ENCODE measurements around the gene ZCRB1. TPM values are rescaled to one million over a fixed set of nuclear protein-coding genes. Genes with fewer than 3 reads are reported as not detected.

The ZCRB1 gene
- total RNA-seq, 1 experiment from 2014 or later: 62.2 TPM

DNA sequence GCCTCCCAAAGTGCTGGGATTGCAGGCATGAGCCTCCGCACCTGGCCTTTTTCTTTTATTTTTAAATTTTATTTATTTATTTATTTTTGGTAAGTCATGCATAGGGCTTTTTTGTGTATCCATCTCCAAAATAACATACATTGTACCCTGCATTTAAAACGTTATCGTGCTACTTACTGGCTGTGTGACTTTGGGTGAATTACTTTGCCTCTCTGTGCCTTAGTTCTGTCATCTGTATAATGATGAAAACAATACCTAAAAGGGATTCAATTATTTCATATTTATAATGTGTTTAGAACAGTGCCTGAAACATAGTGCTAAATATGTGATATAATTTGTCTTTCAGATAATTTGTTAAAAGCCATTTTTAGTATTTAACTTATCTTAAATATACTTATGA lies 19.6 kb downstream of the ZCRB1 start:
- TF ChIP-seq, protein P1, sequence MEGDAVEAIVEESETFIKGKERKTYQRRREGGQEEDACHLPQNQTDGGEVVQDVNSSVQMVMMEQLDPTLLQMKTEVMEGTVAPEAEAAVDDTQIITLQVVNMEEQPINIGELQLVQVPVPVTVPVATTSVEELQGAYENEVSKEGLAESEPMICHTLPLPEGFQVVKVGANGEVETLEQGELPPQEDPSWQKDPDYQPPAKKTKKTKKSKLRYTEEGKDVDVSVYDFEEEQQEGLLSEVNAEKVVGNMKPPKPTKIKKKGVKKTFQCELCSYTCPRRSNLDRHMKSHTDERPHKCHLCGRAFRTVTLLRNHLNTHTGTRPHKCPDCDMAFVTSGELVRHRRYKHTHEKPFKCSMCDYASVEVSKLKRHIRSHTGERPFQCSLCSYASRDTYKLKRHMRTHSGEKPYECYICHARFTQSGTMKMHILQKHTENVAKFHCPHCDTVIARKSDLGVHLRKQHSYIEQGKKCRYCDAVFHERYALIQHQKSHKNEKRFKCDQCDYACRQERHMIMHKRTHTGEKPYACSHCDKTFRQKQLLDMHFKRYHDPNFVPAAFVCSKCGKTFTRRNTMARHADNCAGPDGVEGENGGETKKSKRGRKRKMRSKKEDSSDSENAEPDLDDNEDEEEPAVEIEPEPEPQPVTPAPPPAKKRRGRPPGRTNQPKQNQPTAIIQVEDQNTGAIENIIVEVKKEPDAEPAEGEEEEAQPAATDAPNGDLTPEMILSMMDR (IDR thresholded peaks at IDR 0.05; ENCODE audit: unreplicated experiment): no peak
- intact Hi-C loops (cut with micrococcal nuclease): no loop called here
- Mint-ChIP-seq H3K4me1 (ENCODE audit: insufficient read depth, unreplicated experiment) (no peaks in the 10 kb centered on the region), H3K27ac (ENCODE audit: low read depth, unreplicated experiment) (no peak overlapping the region), H3K9me3 (ENCODE audit: unreplicated experiment) (no peaks in the 10 kb centered on the region), H3K27me3 (ENCODE audit: insufficient read depth, unreplicated experiment) (no peaks in the 10 kb centered on the region), H3K4me3 (ENCODE audit: unreplicated experiment) (no peak overlapping the region), H3K36me3 (ENCODE audit: insufficient read depth, unreplicated experiment) (no peaks in the 10 kb centered on the region)
- ChIA-PET POLR2A (no interaction called here), CTCF (no interaction called here)
- BruUV-seq (replicated peaks): no TSS peak
- no peak for DNase-seq (ENCODE audit: unreplicated experiment)

DNA sequence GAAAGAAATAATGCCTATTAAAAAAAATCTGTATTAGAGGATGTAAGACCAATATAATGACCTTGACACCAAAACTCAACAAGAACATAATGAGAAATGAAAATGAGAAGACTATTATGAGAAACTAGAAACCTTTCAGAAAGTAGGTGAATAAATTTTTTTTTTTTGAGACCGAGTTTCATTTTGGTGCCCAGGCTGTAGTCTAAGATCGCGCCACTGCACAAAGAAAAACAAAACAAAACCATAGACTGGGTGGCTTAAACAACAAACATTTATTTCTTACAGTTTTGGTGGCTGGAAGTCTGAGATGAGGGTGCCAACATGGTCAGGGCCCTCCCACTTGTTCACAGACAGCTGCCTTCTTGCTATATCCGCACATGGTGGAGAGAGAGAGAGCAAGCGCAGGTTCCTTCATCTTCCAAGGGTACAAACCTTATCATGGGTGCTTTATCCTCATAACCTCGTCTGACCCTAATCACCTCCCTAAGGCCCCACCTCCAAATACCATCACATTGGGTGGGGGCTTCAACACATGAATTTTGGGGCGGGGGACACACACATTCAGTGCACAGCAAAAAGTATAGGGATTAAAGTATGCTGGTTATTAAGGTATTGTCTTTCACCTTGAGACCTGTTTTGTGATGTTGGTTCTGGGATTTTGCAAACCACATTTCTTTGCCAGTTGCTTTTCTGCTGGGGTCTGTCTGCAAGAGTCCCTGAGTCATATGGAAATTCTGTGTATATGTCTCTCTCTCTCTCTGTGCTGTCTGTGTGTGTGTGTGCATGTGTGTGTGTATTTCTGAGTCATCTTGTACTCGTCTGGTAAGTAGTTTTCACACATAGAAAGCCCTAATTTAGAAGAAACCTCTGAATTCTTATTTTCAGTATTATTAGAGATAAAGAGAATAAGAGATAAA lies 26.2 kb downstream of the ZCRB1 start:
- Mint-ChIP-seq H3K9me3 (ENCODE audit: unreplicated experiment) (no peaks in the 10 kb centered on the region), H3K4me3 (ENCODE audit: unreplicated experiment) (no peak overlapping the region), H3K36me3 (ENCODE audit: insufficient read depth, unreplicated experiment) (no peaks in the 10 kb centered on the region), H3K4me1 (ENCODE audit: insufficient read depth, unreplicated experiment) (no peaks in the 10 kb centered on the region), H3K27me3 (ENCODE audit: insufficient read depth, unreplicated experiment) (no peaks in the 10 kb centered on the region), H3K27ac (ENCODE audit: low read depth, unreplicated experiment) (no peak overlapping the region)
- TF ChIP-seq, protein P1 (IDR thresholded peaks at IDR 0.05; ENCODE audit: unreplicated experiment): no peak
- BruUV-seq (replicated peaks): no TSS peak
- intact Hi-C loops (cut with micrococcal nuclease): no loop called here
- POLR2A ChIA-PET: no interaction called here
- CTCF ChIA-PET: interaction anchor here (0.7 to 1.5 kb wide), 4 partner anchors 9 to 276 kb away, joined by 4 to 5 read pairs (median 5); no protein-coding TSS in a partner anchor
- peak; percentile 23 for DNase-seq (ENCODE audit: unreplicated experiment)

DNA sequence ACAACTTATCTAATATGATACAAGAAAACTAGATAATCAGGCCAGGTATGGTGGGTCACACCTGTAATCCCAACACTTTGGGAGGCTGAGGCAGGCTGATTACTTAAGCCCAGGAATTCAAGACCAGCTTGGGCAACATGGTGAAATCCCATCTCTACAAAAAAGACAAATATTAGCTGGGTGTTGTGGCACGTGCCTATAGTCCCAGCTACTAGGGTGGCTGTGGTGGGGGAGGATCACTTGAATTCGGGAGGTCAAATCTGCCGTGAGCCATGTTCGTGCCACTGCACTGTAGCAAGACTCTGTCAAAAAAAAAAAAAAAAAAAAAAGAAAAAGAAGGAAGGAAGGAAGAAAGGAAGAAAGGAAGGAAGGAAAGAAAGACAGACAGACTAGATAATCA lies 27.0 kb downstream of the ZCRB1 start:
- no peaks in the 10 kb centered on the region for H3K4me1 Mint-ChIP-seq (ENCODE audit: insufficient read depth, unreplicated experiment)
- DNase-seq (ENCODE audit: unreplicated experiment): no peak
- POLR2A ChIA-PET: no interaction called here
- CTCF ChIA-PET: interaction anchor here (0.7 to 1.5 kb wide), 3 partner anchors 10 to 74 kb away, joined by 3 to 5 read pairs (median 5); no protein-coding TSS in a partner anchor
- no peaks in the 10 kb centered on the region for H3K36me3 Mint-ChIP-seq (ENCODE audit: insufficient read depth, unreplicated experiment)
- H3K4me3 Mint-ChIP-seq (ENCODE audit: unreplicated experiment): no peak overlapping the region
- no peak overlapping the region for H3K27ac Mint-ChIP-seq (ENCODE audit: low read depth, unreplicated experiment)
- H3K27me3 Mint-ChIP-seq (ENCODE audit: insufficient read depth, unreplicated experiment): no peaks in the 10 kb centered on the region
- no TSS peak for BruUV-seq (replicated peaks)
- intact Hi-C loops (cut with micrococcal nuclease): no loop called here
- TF ChIP-seq, protein P1 (IDR thresholded peaks at IDR 0.05; ENCODE audit: unreplicated experiment): no peak
- H3K9me3 Mint-ChIP-seq (ENCODE audit: unreplicated experiment): no peaks in the 10 kb centered on the region

DNA sequence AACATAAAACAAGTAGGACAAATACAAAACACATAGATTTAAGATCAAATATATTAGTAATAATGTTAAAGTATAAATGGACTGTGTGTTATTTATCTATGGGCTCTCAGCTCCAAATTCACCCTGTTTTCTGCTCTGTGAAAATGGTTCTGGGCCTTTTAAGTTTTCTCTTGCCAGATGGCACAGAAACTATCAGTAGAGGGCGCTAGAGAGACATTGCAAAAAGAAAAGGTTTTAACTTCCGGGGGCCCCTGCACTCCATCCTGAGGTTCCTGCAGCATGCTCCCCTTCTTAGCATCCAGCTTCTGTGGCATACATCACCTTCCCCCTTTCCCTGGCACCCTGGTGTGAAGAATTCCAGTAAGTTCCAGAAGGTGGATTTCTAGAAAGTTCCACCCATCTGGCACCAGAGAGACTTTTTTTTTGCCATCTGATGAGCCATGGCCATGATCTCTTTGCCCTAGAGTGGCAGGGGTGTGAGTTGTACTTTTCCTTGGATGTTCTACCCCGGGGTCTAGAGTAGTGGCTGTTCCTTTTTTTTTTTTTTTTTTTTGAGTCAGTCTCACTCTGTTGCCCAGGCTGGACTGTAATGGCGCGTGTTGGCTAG lies 29.3 kb downstream of the ZCRB1 start:
- H3K36me3 Mint-ChIP-seq (ENCODE audit: insufficient read depth, unreplicated experiment): no peaks in the 10 kb centered on the region
- TF ChIP-seq, protein P1 (IDR thresholded peaks at IDR 0.05; ENCODE audit: unreplicated experiment): peak; percentile 37
- DNase-seq (ENCODE audit: unreplicated experiment): peak; percentile 28
- no peaks in the 10 kb centered on the region for H3K9me3 Mint-ChIP-seq (ENCODE audit: unreplicated experiment)
- H3K27ac Mint-ChIP-seq (ENCODE audit: low read depth, unreplicated experiment): no peak overlapping the region
- ChIA-PET POLR2A (no interaction called here), CTCF (interaction anchor here (0.6 to 1.0 kb wide), 8 partner anchors 24 to 594 kb away, joined by 3 to 4 read pairs (median 3); no protein-coding TSS in a partner anchor)
- intact Hi-C loops (cut with micrococcal nuclease): no loop called here
- H3K4me3 Mint-ChIP-seq (ENCODE audit: unreplicated experiment): no peak overlapping the region
- H3K27me3 Mint-ChIP-seq (ENCODE audit: insufficient read depth, unreplicated experiment): no peaks in the 10 kb centered on the region
- BruUV-seq (replicated peaks): no TSS peak
- no peaks in the 10 kb centered on the region for H3K4me1 Mint-ChIP-seq (ENCODE audit: insufficient read depth, unreplicated experiment)
